ENCODE data around the gene SHC2.
"Not testable (repeated sequence)": the region's sequence is repeated elsewhere in the genome, so short reads cannot be mapped to it uniquely, and the experiment has no call there.

Gene SHC2

GRCh38 chr19:469833-470232 is 9.0 kb upstream of the SHC2 start:
- DNase-seq (ENCODE audit: low spot score), result no peak

- DNase-seq (ENCODE audit: low spot score), result no peak
These were observed 7.9 kb upstream of the SHC2 start for GRCh38 chr19:468587-469256.

GRCh38 chr19:467554-467953 is 6.7 kb upstream of the SHC2 start:
- DNase-seq (ENCODE audit: low spot score), result no peak

- DNase-seq (ENCODE audit: low spot score), result no peak
These were observed 4.4 kb upstream of the SHC2 start for GRCh38 chr19:465056-465816.

- no peak for DNase-seq (ENCODE audit: low spot score)
These were observed 3.3 kb upstream of the SHC2 start for GRCh38 chr19:464208-464545.

GRCh38 chr19:463483-464207 is 2.8 kb upstream of the SHC2 start:
- DNase-seq (ENCODE audit: low spot score), result no peak

- no peak for DNase-seq (ENCODE audit: low spot score)
These were observed 1.1 kb upstream of the SHC2 start for GRCh38 chr19:461721-462551.

GRCh38 chr19:459724-460511 is 915 bp downstream of the SHC2 start:
- no peak for DNase-seq (ENCODE audit: low spot score)

GRCh38 chr19:458091-459042 is 2.5 kb downstream of the SHC2 start:
- no peak for DNase-seq (ENCODE audit: low spot score)

- DNase-seq (ENCODE audit: low spot score), result no peak
These were observed 3.2 kb downstream of the SHC2 start for GRCh38 chr19:457636-458035.

GRCh38 chr19:456547-457110 is 4.2 kb downstream of the SHC2 start:
- DNase-seq (ENCODE audit: low spot score), result no peak

GRCh38 chr19:455851-456546 is 4.8 kb downstream of the SHC2 start:
- no peak for DNase-seq (ENCODE audit: low spot score)

- DNase-seq (ENCODE audit: low spot score), result no peak
These were observed 5.7 kb downstream of the SHC2 start for GRCh38 chr19:455031-455705.

- no peak for DNase-seq (ENCODE audit: low spot score)
These were observed 7.2 kb downstream of the SHC2 start for GRCh38 chr19:453606-454005.

GRCh38 chr19:452829-453228 is 8.0 kb downstream of the SHC2 start:
- DNase-seq (ENCODE audit: low spot score), result no peak

GRCh38 chr19:450912-451481 is 9.8 kb downstream of the SHC2 start:
- not testable (repeated sequence) for DNase-seq (ENCODE audit: low spot score)

GRCh38 chr19:449916-450315 is 10.9 kb downstream of the SHC2 start:
- DNase-seq (ENCODE audit: low spot score), result no peak

- DNase-seq (ENCODE audit: low spot score), result no peak
These were observed 12.8 kb downstream of the SHC2 start for GRCh38 chr19:447816-448560.
